Glomerular visceral epithelial cell (primary cell): Measurements from ENCODE around the gene SCN1A.
"Not testable (repeated sequence)": the region's sequence is repeated elsewhere in the genome, so short reads cannot be mapped to it uniquely, and the experiment has no call there.

Experiments
- DNase-seq: peaks from one replicate; pipeline ENCODE4 v3.0.0-alpha.2; 2016; ENCODE audit errors: extremely low spot score

Gene SCN1A

GRCh38 chr2:166135152-166135848, 7.5 kb upstream of the SCN1A start:
- DNase-seq = no peak

GRCh38 chr2:166134252-166135151, 6.7 kb upstream of the SCN1A start:
- no peak for DNase-seq

GRCh38 chr2:166133653-166134052, 5.8 kb upstream of the SCN1A start:
- no peak for DNase-seq

GRCh38 chr2:166128156-166128505, 311 bp upstream of the SCN1A start:
- no peak for DNase-seq

GRCh38 chr2:166126007-166126639, 1.7 kb downstream of the SCN1A start:
- DNase-seq = no peak

GRCh38 chr2:166125557-166125956, 2.3 kb downstream of the SCN1A start:
- DNase-seq = no peak

- no peak for DNase-seq
Observed at GRCh38 chr2:166118180-166118579, 9.6 kb downstream of the SCN1A start.

- no peak for DNase-seq
Observed at GRCh38 chr2:166117491-166117890, 10.3 kb downstream of the SCN1A start.

- no peak for DNase-seq
Observed at GRCh38 chr2:166115589-166115988, 12.2 kb downstream of the SCN1A start.

GRCh38 chr2:166112193-166112605, 15.6 kb downstream of the SCN1A start:
- no peak for DNase-seq

GRCh38 chr2:166106431-166107015, 21.3 kb downstream of the SCN1A start:
- DNase-seq = no peak

- DNase-seq = no peak
Observed at GRCh38 chr2:166104773-166105172, 23.0 kb downstream of the SCN1A start.

- DNase-seq = no peak
Observed at GRCh38 chr2:166104084-166104483, 23.7 kb downstream of the SCN1A start.

GRCh38 chr2:166103277-166103676, 24.5 kb downstream of the SCN1A start:
- DNase-seq = not testable (repeated sequence)

GRCh38 chr2:166094325-166094724, 33.5 kb downstream of the SCN1A start:
- no peak for DNase-seq

GRCh38 chr2:166092889-166093288, 34.9 kb downstream of the SCN1A start:
- no peak for DNase-seq

- DNase-seq = no peak
Observed at GRCh38 chr2:166091439-166091838, 36.4 kb downstream of the SCN1A start.

- DNase-seq = no peak
Observed at GRCh38 chr2:166090908-166091307, 36.9 kb downstream of the SCN1A start.

- DNase-seq = no peak
Observed at GRCh38 chr2:166090346-166090745, 37.5 kb downstream of the SCN1A start.

- DNase-seq = no peak
Observed at GRCh38 chr2:166088634-166089033, 39.2 kb downstream of the SCN1A start.

- no peak for DNase-seq
Observed at GRCh38 chr2:166084301-166084700, 43.5 kb downstream of the SCN1A start.

- no peak for DNase-seq
Observed at GRCh38 chr2:166082736-166083135, 45.1 kb downstream of the SCN1A start.
